Jurkat, Clone E6-1 (cell line): Measurements from ENCODE around the gene TMEM117.
"Not testable (repeated sequence)": the region's sequence is repeated elsewhere in the genome, so short reads cannot be mapped to it uniquely, and the experiment has no call there.

ENCODE experiments used
- DNase-seq: peaks from one replicate; pipeline ENCODE4 v3.0.0-alpha.2; 2011; ENCODE audit warnings: low read depth, low spot score
- H3K4me3 ChIP-seq: 2 replicates; pipeline ENCODE4 v1.5.1; 2011; ENCODE audit warnings: mild to moderate bottlenecking, low read length, control low read depth, moderate library complexity

TMEM117 gene

DNA sequence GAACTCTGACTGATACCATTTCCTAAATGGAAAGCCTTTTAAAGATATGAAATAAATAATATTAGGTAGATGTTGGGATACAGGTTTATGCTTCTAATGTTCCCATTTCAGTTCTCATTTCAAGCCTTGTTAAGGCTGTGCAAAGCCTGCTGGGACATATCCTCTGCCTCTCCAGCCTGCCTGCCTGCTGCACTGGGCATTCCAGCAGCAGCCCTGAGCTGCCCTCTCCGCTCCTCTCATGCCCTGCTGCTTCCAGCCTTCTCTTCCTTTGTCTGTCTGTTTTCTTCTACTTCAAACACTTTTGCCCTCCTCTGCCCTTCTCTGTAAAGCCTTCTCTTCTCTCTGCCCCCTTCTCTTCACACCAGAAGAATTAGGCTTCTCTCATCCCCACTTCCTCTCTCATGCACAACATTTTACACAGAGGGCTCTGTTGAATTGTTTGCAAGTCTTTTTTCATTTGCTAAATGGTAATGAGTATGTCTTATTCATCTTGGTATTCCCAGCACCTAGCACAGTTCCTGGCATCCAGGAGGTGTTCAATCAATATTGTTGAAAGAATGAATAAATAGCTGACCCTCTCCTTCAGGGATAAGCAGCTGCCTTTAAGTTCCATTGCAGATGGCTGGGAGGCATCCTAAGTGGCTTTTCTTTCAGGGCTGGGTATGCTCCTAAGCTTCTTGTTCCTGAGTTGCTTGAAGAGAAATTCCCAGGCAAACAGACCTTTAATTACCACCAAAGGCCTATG is 292.3 kb downstream of the TMEM117 start:
- H3K4me3 ChIP-seq, result no peak overlapping the region
- DNase-seq, result no peak

DNA sequence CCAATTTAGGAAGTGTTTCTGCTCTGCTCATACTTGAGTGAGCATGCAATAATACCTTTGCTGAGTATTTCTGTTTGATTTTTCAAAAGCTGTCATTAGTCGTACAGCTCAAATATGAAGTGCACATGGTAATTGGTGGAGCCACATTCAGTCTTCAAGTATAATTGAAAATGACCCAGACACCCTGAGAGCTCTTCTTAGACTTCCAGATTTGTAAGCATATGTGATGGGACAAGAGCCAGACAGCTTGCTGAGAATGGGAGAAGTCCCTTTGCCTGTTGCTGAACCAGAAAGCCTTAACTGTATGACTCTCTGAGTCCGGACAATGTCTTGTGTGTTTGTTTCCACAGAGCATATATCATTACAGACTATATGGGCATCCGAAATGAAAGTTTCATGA is 307.3 kb downstream of the TMEM117 start:
- no peak for DNase-seq
- no peak overlapping the region for H3K4me3 ChIP-seq

DNA sequence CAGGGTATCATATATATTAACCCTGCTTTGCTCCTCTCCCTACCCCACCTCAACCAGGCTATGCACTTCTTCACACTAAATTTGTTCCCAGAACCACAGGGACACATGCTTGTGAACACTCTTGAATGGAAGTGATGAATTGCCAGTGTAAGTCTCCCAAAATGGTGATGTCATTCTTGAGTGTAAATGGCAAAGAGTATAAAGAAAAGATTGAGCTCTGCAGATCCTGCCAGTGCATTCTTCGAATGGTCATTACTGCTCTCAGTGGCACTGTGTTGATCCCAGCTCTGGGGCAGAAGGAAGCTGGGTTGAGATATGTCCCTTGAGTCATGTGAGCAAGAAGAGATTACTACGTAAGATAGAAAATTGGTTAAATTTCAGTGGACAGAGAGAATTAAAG is 313.1 kb downstream of the TMEM117 start:
- DNase-seq, result no peak
- H3K4me3 ChIP-seq, result no peak overlapping the region

DNA sequence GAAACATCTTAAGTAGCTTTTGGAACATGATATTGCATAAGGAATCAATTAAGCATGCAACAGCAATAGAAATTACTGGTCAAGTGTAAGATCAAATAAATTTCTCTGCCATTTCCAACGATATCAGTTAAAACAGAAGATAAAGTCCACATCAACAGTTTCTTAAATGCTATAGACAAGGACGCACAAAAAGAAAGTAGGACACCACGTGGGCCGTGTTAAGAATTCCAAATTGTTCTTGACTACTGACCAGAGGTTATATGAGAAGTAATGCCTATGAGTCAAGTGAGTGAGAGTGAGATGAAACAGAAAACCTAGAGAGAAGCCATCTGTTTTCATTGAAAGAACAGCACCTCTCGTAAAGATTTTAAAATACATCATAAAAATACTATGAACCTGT is 318.2 kb downstream of the TMEM117 start:
- DNase-seq, result no peak
- H3K4me3 ChIP-seq, result no peak overlapping the region

DNA sequence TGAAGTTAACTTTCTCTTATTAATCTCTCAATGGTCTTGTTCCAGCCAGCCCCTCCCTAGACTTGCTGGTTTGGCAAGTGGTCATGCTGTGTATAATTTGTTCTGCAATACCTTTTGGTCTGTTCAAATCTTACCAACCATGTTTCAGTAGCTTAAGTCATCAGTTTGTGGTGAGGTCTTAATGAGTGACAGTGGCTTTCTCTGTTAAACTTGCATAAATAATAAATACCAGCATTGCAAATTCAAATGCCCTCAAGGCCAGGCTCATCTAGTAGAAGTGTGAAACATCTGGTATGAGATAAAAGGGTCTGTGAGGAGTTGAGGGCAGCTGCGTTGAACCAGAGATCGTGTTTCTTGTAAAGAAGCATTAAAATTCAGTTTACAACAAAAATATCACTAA is 319.5 kb downstream of the TMEM117 start:
- H3K4me3 ChIP-seq, result no peak overlapping the region
- no peak for DNase-seq

DNA sequence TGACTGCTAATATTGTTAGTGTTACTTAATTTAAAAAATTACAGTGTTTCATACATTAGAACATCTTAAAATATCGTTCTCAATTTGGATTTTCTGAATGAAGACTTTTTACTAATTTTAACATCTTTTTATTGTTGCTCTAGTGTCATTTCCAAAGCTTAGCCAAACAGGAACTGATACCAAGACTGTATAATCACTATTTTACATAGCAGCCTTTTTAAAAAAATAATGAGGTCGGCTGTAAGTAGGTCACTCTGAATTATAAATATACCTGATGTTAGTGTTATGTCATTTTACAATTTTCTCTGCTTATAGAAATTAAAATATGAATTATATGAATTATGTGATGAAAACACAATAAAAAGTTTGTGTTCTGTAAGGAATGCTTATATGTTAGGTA is 321.5 kb downstream of the TMEM117 start:
- no peak for DNase-seq
- no peak overlapping the region for H3K4me3 ChIP-seq

DNA sequence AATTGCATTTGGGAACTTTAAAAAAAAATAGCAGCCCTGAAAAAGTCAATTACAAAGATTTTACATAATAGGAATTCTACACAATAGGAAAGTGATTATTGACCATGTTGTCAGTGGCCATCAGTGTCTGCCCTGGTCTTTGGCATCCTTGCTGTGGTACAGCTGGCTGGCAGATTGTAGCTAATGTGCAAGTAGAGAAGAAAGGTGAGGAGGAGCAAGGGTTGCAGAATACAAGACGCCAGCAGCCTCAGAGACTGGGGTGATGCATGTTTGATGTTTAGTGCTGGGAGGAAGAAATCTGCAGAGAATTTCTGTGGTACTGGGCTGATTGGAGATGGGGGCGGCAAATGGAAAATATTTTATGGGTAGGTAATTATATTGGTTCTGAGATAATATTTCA is 322.9 kb downstream of the TMEM117 start:
- no peak for DNase-seq
- H3K4me3 ChIP-seq, result no peak overlapping the region

DNA sequence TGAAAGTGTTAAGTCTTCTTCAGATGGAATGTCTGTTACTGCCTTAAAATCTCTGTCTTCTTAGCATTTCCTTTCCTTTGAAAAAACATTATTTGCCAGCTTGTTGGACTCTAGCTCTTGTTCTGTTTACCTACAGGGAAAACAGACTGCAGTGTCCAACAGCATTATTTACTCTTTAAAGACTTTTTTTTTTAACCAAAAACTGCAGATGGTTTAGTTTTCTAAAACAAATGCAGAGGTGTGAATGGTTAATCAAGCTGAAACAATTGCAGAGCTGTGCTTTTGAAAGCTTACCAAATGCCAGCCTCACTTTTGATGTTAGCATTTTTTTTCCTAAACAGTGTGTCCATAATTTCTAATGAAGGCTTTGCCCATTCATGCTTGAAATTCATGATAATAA is 323.3 kb downstream of the TMEM117 start:
- no peak for DNase-seq
- H3K4me3 ChIP-seq, result no peak overlapping the region

DNA sequence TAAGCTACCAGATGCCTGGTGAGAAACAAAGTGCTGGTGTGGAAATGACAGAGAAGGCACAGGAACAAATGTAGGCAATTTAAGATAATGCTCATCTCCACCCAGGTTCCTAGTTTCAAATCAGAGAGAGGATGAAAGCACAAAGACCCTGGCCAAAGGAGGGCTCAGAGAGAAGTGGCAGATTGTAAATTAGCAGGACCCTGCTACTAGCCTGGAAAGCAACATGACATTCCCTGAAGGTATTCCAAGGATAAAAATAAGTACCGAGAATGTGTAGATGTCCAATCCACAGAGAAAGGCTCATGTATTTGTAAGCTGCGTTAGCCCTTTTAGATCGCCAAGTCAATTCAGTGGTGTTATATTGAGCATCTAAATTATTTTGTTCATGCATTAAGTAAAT is 324.0 kb downstream of the TMEM117 start:
- H3K4me3 ChIP-seq, result no peak overlapping the region
- DNase-seq, result no peak

DNA sequence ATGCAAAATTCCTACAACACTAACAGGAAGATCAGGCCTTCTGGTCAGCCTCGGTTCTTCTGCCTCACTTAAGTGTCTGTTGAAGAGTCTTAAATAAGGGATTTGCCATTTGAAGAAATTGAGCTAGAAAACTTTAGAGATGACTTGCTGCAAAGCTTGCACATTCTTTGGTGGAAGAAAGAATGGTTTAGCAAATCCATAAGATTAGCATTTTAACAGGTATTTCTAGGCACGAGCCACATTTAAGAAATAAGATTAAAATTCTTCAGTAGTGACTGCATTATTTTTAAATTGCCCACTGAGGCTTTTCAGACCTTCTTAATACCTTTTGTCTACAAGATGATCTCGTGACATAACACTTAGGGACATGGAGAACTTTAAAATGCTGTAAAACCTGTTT is 327.1 kb downstream of the TMEM117 start:
- DNase-seq, result no peak
- no peak overlapping the region for H3K4me3 ChIP-seq

DNA sequence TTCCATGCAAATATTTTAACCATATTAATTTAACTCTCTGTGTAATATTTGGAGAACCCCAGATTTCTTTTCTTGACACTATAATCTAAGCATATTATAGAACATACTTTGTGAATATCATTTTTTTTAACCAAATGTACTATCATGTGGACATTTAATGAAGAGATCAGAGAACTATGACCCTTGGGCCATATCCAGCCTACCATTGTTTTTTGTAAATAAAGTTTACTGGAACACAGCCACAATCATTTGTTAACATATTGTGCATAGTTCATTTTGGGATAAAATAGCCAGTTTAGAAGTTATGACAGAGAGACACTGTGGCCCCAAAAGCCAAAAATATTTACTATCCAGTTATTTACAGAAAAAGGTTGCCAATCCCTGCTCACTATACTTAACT is 338.2 kb downstream of the TMEM117 start:
- no peak overlapping the region for H3K4me3 ChIP-seq
- no peak for DNase-seq

DNA sequence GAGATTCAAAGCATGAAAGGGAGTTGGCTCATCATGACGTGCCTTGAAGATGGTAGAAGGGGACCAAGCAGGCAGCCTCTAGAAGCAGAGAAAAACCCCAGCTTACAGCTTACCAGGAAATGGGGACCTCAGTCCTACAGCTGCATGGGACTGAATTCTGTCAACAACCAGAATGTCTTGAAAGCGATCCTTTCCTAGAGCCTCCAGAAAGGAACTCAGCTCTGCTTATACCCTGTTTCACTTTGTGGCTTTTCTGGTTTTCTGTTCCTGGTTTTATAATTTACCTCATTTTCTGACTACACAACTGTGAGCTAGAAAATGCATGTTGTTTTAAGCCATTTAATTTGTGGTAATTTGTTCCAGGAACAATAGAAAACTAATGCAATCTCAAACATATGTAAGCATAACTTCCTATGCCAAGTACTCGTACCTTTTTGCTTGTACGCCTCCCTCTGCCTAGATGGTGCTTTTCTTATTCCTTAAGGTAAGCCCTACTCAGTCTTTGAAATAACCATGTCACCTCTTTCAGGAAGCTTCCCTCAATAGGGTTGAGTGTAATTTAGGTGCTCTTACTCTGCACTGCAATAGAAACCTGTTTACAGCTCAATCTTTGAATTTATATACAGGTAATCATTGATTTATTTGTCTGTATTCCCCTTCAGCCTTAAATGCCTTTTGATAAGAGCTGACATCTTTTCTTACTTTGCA is 348.8 kb downstream of the TMEM117 start:
- no peak overlapping the region for H3K4me3 ChIP-seq

DNA sequence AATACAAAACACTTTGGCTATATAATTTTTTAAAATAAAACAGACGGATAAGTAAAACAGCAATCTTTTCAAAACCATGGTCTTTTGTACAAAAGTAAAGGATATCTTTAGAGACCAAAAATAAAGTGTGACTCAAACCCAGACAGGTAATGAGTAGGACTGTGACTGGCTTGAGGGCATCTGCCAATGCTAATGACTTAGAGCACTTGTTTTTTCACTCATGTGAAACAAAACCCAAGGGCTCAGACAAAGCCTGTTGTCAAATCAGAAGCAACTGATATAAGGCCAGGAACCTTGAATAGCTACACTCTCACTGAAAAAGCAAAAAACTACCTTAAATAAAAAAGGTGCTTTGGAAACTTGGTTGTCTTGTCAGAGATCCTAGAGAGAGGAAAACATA is 357.4 kb downstream of the TMEM117 start:
- no peak for DNase-seq
- H3K4me3 ChIP-seq, result no peak overlapping the region

More for the DNA sequence above, 348.8 kb downstream of the TMEM117 start:
- DNase-seq, result no peak

DNA sequence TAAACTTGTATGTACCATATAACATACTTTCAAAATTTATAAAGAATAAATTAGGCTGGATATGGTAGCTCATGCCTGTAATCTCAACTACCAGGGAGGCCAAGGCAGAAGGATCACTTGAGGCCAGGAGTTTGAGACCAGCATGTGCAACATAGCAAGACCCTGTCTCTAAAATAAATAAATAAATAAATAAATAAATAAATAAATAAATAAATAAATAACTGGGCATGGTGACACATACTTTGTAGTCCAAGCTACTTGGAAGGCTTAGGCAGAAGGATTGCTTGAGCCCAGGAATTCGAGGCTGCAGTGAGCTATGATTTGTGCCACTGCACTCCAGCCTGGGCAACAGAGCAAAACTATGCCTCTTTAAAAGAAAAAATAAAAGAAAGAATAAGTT is 359.8 kb downstream of the TMEM117 start:
- DNase-seq, H3K4me3 ChIP-seq: not testable (repeated sequence)

DNA sequence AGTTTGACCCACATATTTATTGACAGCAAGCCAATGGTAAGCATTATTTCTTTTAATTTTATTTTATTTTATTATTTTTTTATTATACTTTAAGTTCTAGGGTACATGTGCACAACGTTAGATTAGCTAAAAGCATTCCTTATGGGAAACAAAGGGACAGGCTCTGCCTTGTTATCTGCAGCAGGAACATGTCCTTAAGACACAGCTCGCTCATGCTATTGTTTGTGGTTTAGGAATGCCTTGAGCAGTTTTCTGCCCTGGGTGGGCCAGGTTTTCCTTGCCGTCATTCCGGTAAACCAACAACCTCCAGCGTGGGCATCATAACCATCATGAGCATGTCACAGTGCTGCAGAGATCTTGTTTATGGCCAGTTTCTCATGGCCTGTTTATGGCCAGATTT is 370.2 kb downstream of the TMEM117 start:
- H3K4me3 ChIP-seq, result no peak overlapping the region
- no peak for DNase-seq

DNA sequence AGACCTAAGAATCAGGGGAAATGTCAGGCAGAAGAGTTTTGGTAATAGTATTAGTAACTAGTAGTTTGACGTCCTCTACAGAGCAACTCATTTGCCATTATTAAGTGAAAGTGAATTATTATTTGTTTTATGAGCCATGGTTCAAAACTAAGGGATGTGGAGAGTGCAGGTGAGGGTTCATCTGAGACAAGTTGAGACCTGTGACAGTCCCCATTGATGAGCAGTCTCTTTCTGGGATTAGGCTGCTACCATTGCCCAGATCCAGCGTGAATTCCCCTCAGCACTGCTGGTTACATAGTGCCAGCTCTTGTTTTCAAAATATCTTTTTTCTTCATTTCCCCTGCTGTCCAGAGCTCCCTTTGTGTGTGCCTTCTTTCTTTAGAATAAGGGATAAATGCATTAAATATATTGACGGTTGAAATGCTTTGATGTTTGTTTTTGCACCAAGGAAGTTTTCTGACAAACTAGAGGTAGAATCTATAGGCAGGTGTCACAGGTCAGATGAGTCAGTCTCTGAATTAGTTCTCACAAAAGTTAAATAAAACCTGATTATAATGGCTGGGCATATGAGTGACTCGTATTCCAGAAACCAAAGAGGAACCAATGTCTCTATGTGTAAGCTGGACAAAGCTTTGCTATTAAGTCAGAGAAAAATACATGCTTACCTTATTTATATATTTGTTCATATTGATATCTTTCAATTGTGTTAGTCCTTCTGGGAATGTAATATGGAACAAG is 381.4 kb downstream of the TMEM117 start:
- H3K4me3 ChIP-seq, result no peak overlapping the region
- no peak for DNase-seq

DNA sequence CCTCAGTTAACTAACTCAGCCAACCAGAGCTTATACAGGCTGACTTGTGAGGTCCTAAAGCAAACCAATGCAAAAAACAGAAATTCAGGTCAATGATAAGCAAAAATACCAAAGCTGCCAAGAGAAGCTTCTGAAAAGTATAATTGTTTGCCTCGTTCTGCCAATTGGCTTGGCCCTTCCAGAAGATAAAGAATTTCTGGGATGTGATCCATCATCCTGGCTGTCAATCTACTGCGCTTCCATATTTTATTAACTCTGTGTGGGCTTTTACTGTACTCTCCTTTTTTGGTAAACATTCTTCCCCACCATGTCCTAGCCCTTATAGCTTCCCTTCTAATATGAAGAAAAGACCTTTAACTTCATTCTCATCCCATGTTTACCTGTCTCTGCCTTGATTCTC is 387.9 kb downstream of the TMEM117 start:
- DNase-seq, result no peak

DNA sequence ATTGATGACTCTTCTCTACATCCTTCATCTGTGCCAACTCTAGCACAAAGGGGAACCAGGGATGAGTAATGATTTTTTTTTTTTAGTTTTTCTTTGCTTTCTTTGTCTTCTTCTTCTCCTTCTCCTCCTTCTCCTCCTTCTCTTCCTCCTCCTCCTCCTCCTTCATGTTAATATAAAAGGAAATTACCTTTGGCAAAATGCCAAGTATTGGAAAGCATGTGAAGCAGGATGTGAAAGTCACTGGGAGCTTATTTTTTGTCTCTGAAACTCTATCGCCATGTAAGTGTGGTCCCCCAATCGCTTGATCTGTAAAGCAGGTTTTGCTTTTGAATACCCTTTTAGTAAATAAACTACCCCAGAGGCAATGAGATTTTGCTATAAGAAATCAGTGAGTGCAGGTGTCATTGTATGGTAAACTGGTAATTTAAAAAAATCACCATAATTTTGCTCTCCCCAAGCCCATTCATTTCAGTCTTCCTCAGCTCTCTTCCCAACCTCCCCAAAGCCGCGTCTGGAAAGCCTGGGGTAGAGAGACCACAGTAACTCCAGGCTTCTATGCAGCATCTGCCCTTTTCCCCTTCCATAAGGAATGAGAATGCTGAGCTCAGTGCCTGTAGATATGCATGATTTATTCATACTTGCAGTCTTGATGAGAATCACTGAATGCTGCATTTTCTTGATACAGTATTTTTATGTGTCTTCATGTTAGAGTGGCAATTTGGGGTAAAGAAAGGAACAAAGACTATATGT is 388.7 kb downstream of the TMEM117 start:
- no peak overlapping the region for H3K4me3 ChIP-seq
- no peak for DNase-seq

More for the DNA sequence above, 387.9 kb downstream of the TMEM117 start:
- no peak overlapping the region for H3K4me3 ChIP-seq

DNA sequence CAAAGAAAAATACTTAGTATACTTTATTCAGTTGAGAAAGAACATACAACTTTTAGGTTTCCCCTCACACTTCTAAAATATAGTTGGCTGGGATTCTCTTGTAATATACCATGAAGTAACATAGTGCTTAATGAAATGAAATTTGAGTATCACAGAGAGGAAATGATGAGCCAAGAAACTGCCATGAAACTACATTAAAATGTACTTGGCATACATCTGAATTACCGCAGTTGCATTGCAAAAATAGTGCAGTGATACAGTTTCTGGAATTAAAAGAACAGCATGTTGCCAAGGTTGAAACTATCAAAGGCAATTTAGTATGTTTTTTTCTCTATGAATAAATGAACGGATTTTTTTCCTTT is 389.2 kb downstream of the TMEM117 start:
- DNase-seq, result no peak
- H3K4me3 ChIP-seq, result no peak overlapping the region

DNA sequence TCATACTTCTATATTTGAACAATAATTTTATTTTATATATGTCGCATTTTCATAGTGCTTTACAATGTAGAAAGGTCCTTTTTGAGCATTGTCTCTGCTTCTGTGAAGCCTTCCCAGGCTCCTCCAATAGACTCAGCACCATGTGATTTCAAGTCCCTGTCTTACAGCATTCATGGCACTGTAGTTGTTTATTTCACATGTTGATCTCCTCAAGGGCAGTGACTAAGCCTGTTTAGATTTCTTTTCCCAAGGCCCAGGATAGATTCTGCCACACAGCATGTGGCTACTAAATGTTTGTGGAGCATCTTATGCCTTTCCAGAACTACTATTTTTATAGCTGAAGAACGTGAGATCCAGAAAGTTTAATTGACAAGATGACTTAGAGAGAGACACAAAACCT is 391.7 kb downstream of the TMEM117 start:
- no peak for DNase-seq
- H3K4me3 ChIP-seq, result no peak overlapping the region
